GM10266 (cell line): ENCODE data around the gene MRPS18A.

ENCODE experiments used
- DNase-seq: peaks from one replicate; pipeline ENCODE4 v3.0.0; 2012; ENCODE audit errors: extremely low spot score
- TF ChIP-seq, protein P1 (sequence below): IDR thresholded peaks from 2 replicates; pipeline ENCODE4 v1.5.1; 2012; ENCODE audit warnings: mild to moderate bottlenecking, low read depth; ENCODE audit not compliant: control insufficient read depth, insufficient read depth; ENCODE audit errors: missing control alignments

Gene MRPS18A

DNA sequence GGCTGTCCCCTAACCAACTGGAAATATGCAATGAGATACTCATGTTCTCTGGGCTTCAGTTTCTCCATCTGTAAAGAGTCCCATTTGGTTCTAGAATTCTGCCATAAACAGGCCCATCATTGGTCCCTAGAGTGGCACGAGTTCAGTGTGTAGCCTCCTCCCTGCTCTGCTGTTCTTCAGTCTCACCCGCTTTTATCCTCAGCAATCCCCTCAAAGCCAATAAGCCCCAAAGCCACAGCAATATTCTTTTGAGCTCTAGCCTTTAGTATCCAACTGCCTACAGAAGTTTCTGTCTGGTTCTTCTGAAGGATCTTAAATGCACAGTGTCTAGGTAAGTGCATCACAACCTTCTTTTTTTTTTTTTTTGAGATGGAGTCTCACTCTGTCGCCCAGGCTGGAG, 9.8 kb upstream of the MRPS18A start:
- TF ChIP-seq, protein P1, sequence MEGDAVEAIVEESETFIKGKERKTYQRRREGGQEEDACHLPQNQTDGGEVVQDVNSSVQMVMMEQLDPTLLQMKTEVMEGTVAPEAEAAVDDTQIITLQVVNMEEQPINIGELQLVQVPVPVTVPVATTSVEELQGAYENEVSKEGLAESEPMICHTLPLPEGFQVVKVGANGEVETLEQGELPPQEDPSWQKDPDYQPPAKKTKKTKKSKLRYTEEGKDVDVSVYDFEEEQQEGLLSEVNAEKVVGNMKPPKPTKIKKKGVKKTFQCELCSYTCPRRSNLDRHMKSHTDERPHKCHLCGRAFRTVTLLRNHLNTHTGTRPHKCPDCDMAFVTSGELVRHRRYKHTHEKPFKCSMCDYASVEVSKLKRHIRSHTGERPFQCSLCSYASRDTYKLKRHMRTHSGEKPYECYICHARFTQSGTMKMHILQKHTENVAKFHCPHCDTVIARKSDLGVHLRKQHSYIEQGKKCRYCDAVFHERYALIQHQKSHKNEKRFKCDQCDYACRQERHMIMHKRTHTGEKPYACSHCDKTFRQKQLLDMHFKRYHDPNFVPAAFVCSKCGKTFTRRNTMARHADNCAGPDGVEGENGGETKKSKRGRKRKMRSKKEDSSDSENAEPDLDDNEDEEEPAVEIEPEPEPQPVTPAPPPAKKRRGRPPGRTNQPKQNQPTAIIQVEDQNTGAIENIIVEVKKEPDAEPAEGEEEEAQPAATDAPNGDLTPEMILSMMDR: no peak
- no peak for DNase-seq

DNA sequence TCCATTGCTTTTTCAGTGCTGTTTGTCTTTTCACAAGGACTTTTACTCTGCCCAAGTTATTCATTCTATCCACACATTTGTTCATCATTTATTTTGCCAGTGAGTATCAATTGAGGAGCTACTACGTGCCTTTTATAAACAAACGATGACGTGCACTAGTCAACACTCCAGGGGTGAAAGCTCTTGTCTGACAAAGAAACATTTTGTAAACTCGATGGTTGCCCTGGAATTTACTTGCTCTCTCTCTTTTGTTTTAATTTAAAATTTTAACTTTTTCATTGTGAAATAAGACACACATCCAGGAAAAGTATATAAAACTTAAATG, 8.3 kb upstream of the MRPS18A start:
- TF ChIP-seq, protein P1: no peak

GRCh38 chr6:43695215-43695966, 7.8 kb upstream of the MRPS18A start:
- TF ChIP-seq, protein P1: no peak
- DNase-seq: no peak

More for the DNA sequence above, 8.3 kb upstream of the MRPS18A start:
- DNase-seq: no peak

DNA sequence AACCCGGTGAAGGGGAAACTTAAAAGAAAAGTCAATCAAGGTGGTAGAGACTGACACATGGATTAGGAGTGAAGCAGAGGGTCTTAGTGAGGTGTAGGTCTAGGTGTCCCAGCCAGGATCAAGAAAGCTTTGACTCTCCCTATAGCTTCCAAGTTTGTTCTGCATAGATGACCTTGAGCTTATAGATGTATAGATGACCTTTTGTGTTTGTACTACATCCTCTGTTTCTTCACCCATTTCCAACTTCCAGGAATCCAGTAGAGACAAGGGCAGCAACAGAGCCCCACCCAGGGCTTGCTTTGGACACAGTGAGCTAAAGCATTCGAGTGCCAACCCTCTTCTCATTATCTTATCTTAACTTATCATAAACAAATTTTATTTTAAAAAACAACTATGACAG, 1.8 kb upstream of the MRPS18A start:
- TF ChIP-seq, protein P1: no peak
- no peak for DNase-seq

- TF ChIP-seq, protein P1: no peak
- no peak for DNase-seq
These were observed 533 bp downstream of the MRPS18A start for GRCh38 chr6:43687079-43687436.

DNA sequence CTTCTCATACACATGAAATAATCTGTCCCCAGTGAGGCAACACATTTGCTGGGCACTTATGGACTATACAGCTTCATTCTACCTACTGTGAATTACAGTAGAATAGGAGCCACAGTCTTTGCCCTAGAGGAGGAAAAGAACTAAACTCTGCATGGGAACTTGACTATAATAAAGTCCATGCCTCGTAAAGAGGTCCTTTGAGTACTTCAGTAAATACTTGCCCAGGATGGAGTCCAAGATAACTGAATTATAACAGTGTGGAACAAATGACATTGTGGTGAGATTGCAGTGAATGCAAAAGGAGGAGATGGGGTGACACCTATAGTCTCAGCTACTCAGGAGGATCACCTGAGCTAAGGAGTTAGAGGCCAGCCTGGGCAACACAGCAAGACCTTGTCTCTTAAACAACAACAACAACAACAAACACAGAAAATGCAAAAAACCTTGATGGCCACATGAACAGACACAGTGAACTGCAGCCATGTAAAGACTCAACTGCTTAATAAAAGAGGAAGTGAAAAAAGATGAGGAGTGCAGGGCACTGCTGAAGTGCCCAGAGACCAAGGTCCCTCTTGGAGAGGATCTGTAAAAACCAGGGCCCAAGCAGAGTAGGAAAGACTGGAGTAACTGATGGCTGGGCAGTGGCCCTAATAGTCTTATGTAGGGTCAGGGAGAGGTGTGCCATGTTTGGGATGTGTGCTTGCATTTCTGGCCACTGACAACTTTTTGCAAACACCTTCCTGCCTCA, 3.7 kb downstream of the MRPS18A start:
- TF ChIP-seq, protein P1: no peak
- no peak for DNase-seq
